WTC11 (cell line): ENCODE measurements around the gene FOXJ1. TPM values are rescaled to one million over a fixed set of nuclear protein-coding genes. Genes with fewer than 3 reads are reported as not detected.

Source experiments
- ATAC-seq: fragments of 200-7000 bp; cut with Tn5 transposase; 2 replicates; pipeline ENCODE4 v1.10.0; 2021; ENCODE audit warnings: mild to moderate bottlenecking, moderate library complexity
- CTCF ChIA-PET: fragments of 300-600 bp; sonication (Branson Sonifier 250); formaldehyde crosslinking; loops from one replicate; lab custom pipeline; 2021; ENCODE audit warnings: antibody characterized with exemption; lab: Charles Lee
- POLR2A ChIA-PET: fragments of 350-600 bp; sonication (Branson Sonifier 250); formaldehyde crosslinking; loops from one replicate; lab custom pipeline; 2021; ENCODE audit warnings: antibody characterized with exemption; lab: Charles Lee
- DNase-seq: peaks from one replicate; pipeline ENCODE4 v3.0.0; 2021; ENCODE audit warnings: low spot score
- H3K27ac Mint-ChIP-seq: 2 replicates; pipeline ENCODE4 v1.8.0; 2021; ENCODE audit warnings: mixed read lengths
- H3K27me3 Mint-ChIP-seq: 2 replicates; pipeline ENCODE4 v1.8.0; 2021; ENCODE audit warnings: low read depth, mild to moderate bottlenecking, moderate library complexity, mixed read lengths
- H3K36me3 Mint-ChIP-seq: 2 replicates; pipeline ENCODE4 v1.8.0; 2021; ENCODE audit warnings: mixed read lengths
- H3K4me1 Mint-ChIP-seq: 2 replicates; pipeline ENCODE4 v1.8.0; 2022; ENCODE audit warnings: mixed read lengths
- H3K4me3 Mint-ChIP-seq: 2 replicates; pipeline ENCODE4 v1.8.0; 2021; ENCODE audit warnings: mild to moderate bottlenecking, moderate library complexity, mixed read lengths
- H3K9me3 Mint-ChIP-seq: 2 replicates; pipeline ENCODE4 v1.8.0; 2021; ENCODE audit warnings: mixed read lengths
- ATF2 ChIP-seq: sonication (generic); formaldehyde crosslinking; IDR thresholded peaks from 2 replicates; pipeline ENCODE4 v1.8.1; 2022; ENCODE audit warnings: low read depth, missing genetic modification reagents, borderline replicate concordance
- ATF3 ChIP-seq: sonication (generic); formaldehyde crosslinking; conservative IDR thresholded peaks from 2 replicates; pipeline ENCODE4 v1.8.1; 2022; ENCODE audit warnings: mild to moderate bottlenecking, missing genetic modification reagents
- ATF6 ChIP-seq: sonication (generic); formaldehyde crosslinking; IDR thresholded peaks from 2 replicates; pipeline ENCODE4 v1.8.1; 2023; ENCODE audit warnings: mild to moderate bottlenecking, missing genetic modification reagents
- E2F5 ChIP-seq: sonication (generic); formaldehyde crosslinking; IDR thresholded peaks from 2 replicates; pipeline ENCODE4 v1.8.1; 2022; ENCODE audit warnings: mild to moderate bottlenecking, moderate library complexity, missing genetic modification reagents
- EMX1 ChIP-seq: fragments of 250-450 bp; sonication (Bioruptor Pico); IDR thresholded peaks from 2 replicates; pipeline ENCODE4 v1.8.0; 2021; ENCODE audit warnings: mild to moderate bottlenecking
- ERG ChIP-seq: fragments of 250-450 bp; sonication (Bioruptor Pico); IDR thresholded peaks from 2 replicates; pipeline ENCODE4 v1.8.0; 2021; ENCODE audit warnings: mild to moderate bottlenecking
- ETV6 ChIP-seq: sonication (generic); formaldehyde crosslinking; IDR thresholded peaks from 2 replicates; pipeline ENCODE4 v1.8.1; 2022; ENCODE audit warnings: mild to moderate bottlenecking, missing genetic modification reagents
- MYBL2 ChIP-seq: sonication (generic); formaldehyde crosslinking; IDR thresholded peaks from 2 replicates; pipeline ENCODE4 v1.8.1; 2023; ENCODE audit warnings: mild to moderate bottlenecking, moderate library complexity, missing genetic modification reagents
- NFATC4 ChIP-seq: fragments of 250-450 bp; sonication (Bioruptor Pico); IDR thresholded peaks from 2 replicates; pipeline ENCODE4 v1.9.0; 2021; ENCODE audit warnings: mild to moderate bottlenecking
- NR1H2 ChIP-seq: sonication (generic); formaldehyde crosslinking; IDR thresholded peaks from 2 replicates; pipeline ENCODE4 v1.9.0; 2021; ENCODE audit warnings: mild to moderate bottlenecking, moderate library complexity, missing genetic modification reagents
- PRRX2 ChIP-seq: fragments of 250-450 bp; sonication (Bioruptor Pico); IDR thresholded peaks from 2 replicates; pipeline ENCODE4 v1.8.0; 2021; ENCODE audit warnings: mild to moderate bottlenecking
- TP53 ChIP-seq: sonication (generic); formaldehyde crosslinking; IDR thresholded peaks from 2 replicates; pipeline ENCODE4 v1.8.1; 2023; ENCODE audit warnings: mild to moderate bottlenecking, missing genetic modification reagents
- ZBTB21 ChIP-seq: sonication (generic); formaldehyde crosslinking; IDR thresholded peaks from 2 replicates; pipeline ENCODE4 v1.8.1; 2023; ENCODE audit warnings: mild to moderate bottlenecking, missing genetic modification reagents, borderline replicate concordance
- ZNF121 ChIP-seq: sonication (generic); formaldehyde crosslinking; IDR thresholded peaks from 2 replicates; pipeline ENCODE4 v1.8.0; 2023; ENCODE audit warnings: missing genetic modification reagents
- ZNF263 ChIP-seq: sonication (generic); formaldehyde crosslinking; IDR thresholded peaks from 2 replicates; pipeline ENCODE4 v1.8.1; 2022; ENCODE audit warnings: low read depth, mild to moderate bottlenecking, moderate library complexity, missing genetic modification reagents
- ZNF423 ChIP-seq: fragments of 250-450 bp; sonication (Bioruptor Pico); IDR thresholded peaks from 2 replicates; pipeline ENCODE4 v2.1.2; 2022; ENCODE audit warnings: mild to moderate bottlenecking, moderate library complexity
- total RNA-seq: library from RNA; stranded (reverse); gene quantifications from 3 replicates; pipeline ENCODE4 v1.2.3, GENCODE V29; 2021

Gene FOXJ1
- total RNA-seq, 1 experiment from 2014 or later = 11.8 TPM

- H3K4me1 Mint-ChIP-seq = peaks cover 77% of the 10 kb centered on the region
- no peaks in the 10 kb centered on the region for H3K9me3 Mint-ChIP-seq
- no peak overlapping the region for H3K27ac Mint-ChIP-seq
- peak overlapping the region; percentile 87 for H3K4me3 Mint-ChIP-seq
- CTCF ChIA-PET = interaction anchor here (0.6 to 9.7 kb wide), 8 partner anchors 8 to 143 kb away, joined by 3 to 176 read pairs (median 6); no protein-coding TSS in a partner anchor
- ATAC-seq (no peak), DNase-seq (peak; percentile 31)
- peaks cover 68% of the 10 kb centered on the region for H3K27me3 Mint-ChIP-seq
- no peak for TF ChIP-seq ATF3 (CRISPR knock-in tag)
- TF ChIP-seq EMX1 = no peak
- peak; percentile 35; the same call in 1 of the 2 replicates for TF ChIP-seq TP53 (CRISPR knock-in tag)
- POLR2A ChIA-PET = interaction anchor here (0.6 kb wide), 1 partner anchor 135 kb away, joined by 3 read pairs; no protein-coding TSS in a partner anchor
- no peaks in the 10 kb centered on the region for H3K36me3 Mint-ChIP-seq
Measured at GRCh38 chr17:76137351-76138233, 3.5 kb downstream of the FOXJ1 start.

- DNase-seq (peak; percentile 32), ATAC-seq (no peak)
- ChIA-PET POLR2A (interaction anchor here (1.0 kb wide), 1 partner anchor 12 kb away, joined by 3 read pairs; no protein-coding TSS in a partner anchor), CTCF (interaction anchor here (0.6 to 9.7 kb wide), 7 partner anchors 8 to 143 kb away, joined by 3 to 176 read pairs (median 8); no protein-coding TSS in a partner anchor)
- H3K27ac Mint-ChIP-seq = no peak overlapping the region
- TF ChIP-seq ZNF263 (CRISPR knock-in tag) (no peak), NFATC4 (CRISPR knock-in tag) (no peak), ETV6 (CRISPR knock-in tag) (no peak), NR1H2 (no peak), MYBL2 (CRISPR knock-in tag) (no peak), PRRX2 (CRISPR knock-in tag) (no peak), ATF6 (CRISPR knock-in tag) (no peak), ERG (no peak), E2F5 (CRISPR knock-in tag) (no peak), ZBTB21 (CRISPR knock-in tag) (no peak)
- H3K36me3 Mint-ChIP-seq = no peaks in the 10 kb centered on the region
- peak overlapping the region; percentile 55 for H3K4me3 Mint-ChIP-seq
- peaks cover 74% of the 10 kb centered on the region for H3K4me1 Mint-ChIP-seq
- H3K27me3 Mint-ChIP-seq = peaks cover 62% of the 10 kb centered on the region
- no peaks in the 10 kb centered on the region for H3K9me3 Mint-ChIP-seq
Measured at GRCh38 chr17:76137001-76137350, 4.1 kb downstream of the FOXJ1 start.

- ChIA-PET POLR2A (interaction anchor here (1.0 kb wide), 1 partner anchor 12 kb away, joined by 3 read pairs; no protein-coding TSS in a partner anchor), CTCF (interaction anchor here (1.9 to 9.7 kb wide), 6 partner anchors 10 to 144 kb away, joined by 7 to 176 read pairs (median 10); no protein-coding TSS in a partner anchor)
- Mint-ChIP-seq H3K9me3 (no peaks in the 10 kb centered on the region), H3K36me3 (no peaks in the 10 kb centered on the region), H3K4me3 (peak overlapping the region; percentile 55), H3K4me1 (peaks cover 75% of the 10 kb centered on the region), H3K27ac (no peak overlapping the region), H3K27me3 (peaks cover 59% of the 10 kb centered on the region)
- DNase-seq (peak; percentile 49), ATAC-seq (no peak)
- TF ChIP-seq ZNF121 (CRISPR knock-in tag) (peak; percentile 98), ATF2 (CRISPR knock-in tag) (no peak), ZNF423 (peak; percentile 80)
Measured at GRCh38 chr17:76136276-76137000, 4.6 kb downstream of the FOXJ1 start.
